GM23338 (cell line): ENCODE data around the gene SNX30. TPM values are rescaled to one million over a fixed set of nuclear protein-coding genes. Genes with fewer than 3 reads are reported as not detected.
A peak's percentile ranks its signal among the peaks of the same experiment; 100 is the strongest.

Experiments used
- ATAC-seq: fragments of 200-7000 bp; cut with Tn5 transposase; 3 replicates; pipeline ENCODE4 v1.9.1; 2020
- DNase-seq: peaks from one replicate; pipeline ENCODE4 v3.0.0-alpha.2; 2015; ENCODE audit warnings: low spot score
- H2AFZ ChIP-seq: fragments of 200-600 bp; sonication (generic); 2 replicates; pipeline ENCODE4 v1.8.0; 2016; ENCODE audit warnings: antibody characterized with exemption, mild to moderate bottlenecking, moderate library complexity
- H3F3A ChIP-seq: fragments of 200-600 bp; sonication (generic); replicated peaks from 2 replicates; pipeline ENCODE4 v1.8.0; 2017; ENCODE audit warnings: antibody characterized with exemption, mixed run types, low read depth
- H3K27ac ChIP-seq: fragments of 200-600 bp; sonication (generic); 2 replicates; pipeline ENCODE4 v1.6.1; 2016; ENCODE audit warnings: low read depth
- H3K27me3 ChIP-seq: fragments of 200-600 bp; sonication (generic); 2 replicates; pipeline ENCODE4 v1.8.0; 2016; ENCODE audit warnings: mild to moderate bottlenecking, mixed run types, moderate library complexity; ENCODE audit not compliant: insufficient read depth
- H3K36me3 ChIP-seq: fragments of 200-600 bp; sonication (generic); 2 replicates; pipeline ENCODE4 v1.8.0; 2016; ENCODE audit warnings: mild to moderate bottlenecking; ENCODE audit not compliant: insufficient read depth
- H3K4me1 ChIP-seq: fragments of 200-600 bp; sonication (generic); 2 replicates; pipeline ENCODE4 v1.8.0; 2016; ENCODE audit warnings: mild to moderate bottlenecking, moderate library complexity; ENCODE audit not compliant: insufficient read depth
- H3K4me2 ChIP-seq: fragments of 200-600 bp; sonication (generic); 2 replicates; pipeline ENCODE4 v1.7.1; 2017; ENCODE audit warnings: mixed run types
- H3K4me3 ChIP-seq: fragments of 200-600 bp; sonication (generic); 2 replicates; pipeline ENCODE4 v1.6.1; 2016; ENCODE audit warnings: mixed run types
- H3K79me2 ChIP-seq: fragments of 200-600 bp; sonication (generic); replicated peaks from 2 replicates; pipeline ENCODE4 v1.8.0; 2017; ENCODE audit warnings: mild to moderate bottlenecking; ENCODE audit not compliant: insufficient read depth
- H3K9me2 ChIP-seq: fragments of 200-600 bp; sonication (generic); 2 replicates; pipeline ENCODE4 v1.8.0; 2017; ENCODE audit not compliant: insufficient read depth
- H4K20me1 ChIP-seq: fragments of 200-600 bp; sonication (generic); replicated peaks from 2 replicates; pipeline ENCODE4 v1.8.0; 2017; ENCODE audit warnings: mild to moderate bottlenecking; ENCODE audit not compliant: insufficient read depth
- H3K27ac Mint-ChIP-seq: 2 replicates; pipeline ENCODE4 v1.8.0; 2020; ENCODE audit warnings: inconsistent platforms, mild to moderate bottlenecking, moderate library complexity, mixed read lengths
- H3K27me3 Mint-ChIP-seq: 3 replicates; pipeline ENCODE4 v1.8.0; 2022; ENCODE audit warnings: low read depth, mild to moderate bottlenecking, moderate library complexity, mixed read lengths, inconsistent platforms; ENCODE audit not compliant: insufficient read depth, poor library complexity
- H3K36me3 Mint-ChIP-seq: 3 replicates; pipeline ENCODE4 v1.8.0; 2021; ENCODE audit warnings: low read depth, mild to moderate bottlenecking, inconsistent platforms, moderate library complexity, mixed read lengths
- H3K4me1 Mint-ChIP-seq: 3 replicates; pipeline ENCODE4 v1.8.0; 2020; ENCODE audit warnings: mild to moderate bottlenecking, inconsistent platforms, mixed read lengths
- H3K4me3 Mint-ChIP-seq: 3 replicates; pipeline ENCODE4 v1.8.0; 2021; ENCODE audit warnings: moderate library complexity, mild to moderate bottlenecking, inconsistent platforms, mixed read lengths
- H3K9me3 Mint-ChIP-seq: 3 replicates; pipeline ENCODE4 v1.8.0; 2020; ENCODE audit warnings: moderate library complexity, mild to moderate bottlenecking, inconsistent platforms, mixed read lengths
- CREB1 ChIP-seq: fragments of 250-450 bp; sonication (Bioruptor Pico); IDR thresholded peaks from 2 replicates; pipeline ENCODE4 v1.5.0; 2020; ENCODE audit warnings: low read depth, mild to moderate bottlenecking, moderate library complexity
- EZH2 ChIP-seq: fragments of 200-600 bp; sonication (generic); IDR thresholded peaks from one replicate; pipeline ENCODE4 v1.8.0; 2017; ENCODE audit warnings: antibody characterized with exemption, mild to moderate bottlenecking, low read depth; ENCODE audit not compliant: unreplicated experiment
- EZH2phosphoT487 ChIP-seq: fragments of 200-600 bp; sonication (generic); IDR thresholded peaks from one replicate; pipeline ENCODE4 v1.8.1; 2018; ENCODE audit warnings: antibody characterized with exemption; ENCODE audit not compliant: unreplicated experiment
- JUNB ChIP-seq: IDR thresholded peaks from one replicate; pipeline ENCODE4 v1.6.1; 2016; ENCODE audit warnings: antibody characterized with exemption; ENCODE audit not compliant: unreplicated experiment
- NANOG ChIP-seq: IDR thresholded peaks from 2 replicates; pipeline ENCODE4 v1.6.1; 2016; ENCODE audit warnings: antibody characterized with exemption, borderline replicate concordance
- POLR2AphosphoS5 ChIP-seq: IDR thresholded peaks from 2 replicates; pipeline ENCODE4 v1.6.1; 2016; ENCODE audit warnings: antibody characterized with exemption, low read depth
- STAT1 ChIP-seq: IDR thresholded peaks from one replicate; pipeline ENCODE4 v1.6.1; 2016; ENCODE audit warnings: antibody characterized with exemption; ENCODE audit not compliant: unreplicated experiment
- ZNF114 ChIP-seq: fragments of 250-450 bp; sonication (Bioruptor Pico); IDR thresholded peaks from 2 replicates; pipeline ENCODE4 v1.5.0; 2020; ENCODE audit warnings: mild to moderate bottlenecking, moderate library complexity
- ZNF331 ChIP-seq: fragments of 250-450 bp; sonication (Bioruptor Pico); IDR thresholded peaks from 2 replicates; pipeline ENCODE4 v1.5.0; 2020; ENCODE audit warnings: low read depth, mild to moderate bottlenecking, moderate library complexity
- polyA plus RNA-seq: library from polyadenylated mRNA; unstranded; fragments of >200 nt; fragmentation: Nextera tagmentation; extraction: Ambion mirVana; gene quantifications from 2 replicates; pipeline ENCODE4 v1.2.1, GENCODE V29; 2016
- total RNA-seq: library from RNA; depleted of rRNA; stranded (reverse); fragments of >200 nt; shearing (Covaris generic); gene quantifications from 2 replicates; pipeline ENCODE4 v1.2.3, GENCODE V29; 2014
- TF ChIP-seq, protein P1 (sequence below): fragments of 250-450 bp; sonication (Bioruptor Pico); IDR thresholded peaks from 2 replicates; pipeline ENCODE4 v1.5.0; 2020; ENCODE audit warnings: mild to moderate bottlenecking, moderate library complexity
- TF ChIP-seq, protein P2 (sequence below): IDR thresholded peaks from one replicate; pipeline ENCODE4 v1.6.1; 2018; ENCODE audit warnings: antibody characterized with exemption; ENCODE audit not compliant: unreplicated experiment
- TF ChIP-seq, protein P3 (sequence below), 2 experiments: fragments of 200-600 bp in 1 of 2; sonication (generic) in 1 of 2; conservative IDR thresholded peaks; 2 replicates each; pipeline versions ENCODE4 v1.5.1 to v1.6.1; 2016 to 2017; ENCODE audit warnings: antibody characterized with exemption in 2 of 2, low read depth in 2 of 2, mild to moderate bottlenecking in 2 of 2, moderate library complexity in 1 of 2

The SNX30 gene
- total and polyA plus RNA-seq, 2 experiments from 2014 or later = 2.1 to 17.8 TPM

DNA sequence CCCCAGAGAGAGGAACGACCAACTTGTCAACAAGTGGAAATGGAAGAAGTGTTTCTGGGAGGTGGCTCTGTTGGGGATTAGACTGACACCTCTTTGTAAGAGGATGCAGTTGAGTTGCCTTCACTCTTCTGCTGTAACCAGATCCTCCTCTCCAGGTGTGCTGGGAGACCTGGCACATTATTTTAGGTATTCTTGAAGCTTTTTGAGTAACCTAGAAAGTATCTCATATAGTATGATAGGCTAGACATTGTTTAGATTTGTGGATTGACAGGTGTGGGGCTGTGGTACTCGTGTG is 21.6 kb downstream of the SNX30 start:
- no peak overlapping the region for H3K27ac Mint-ChIP-seq
- H3K4me2 ChIP-seq = peak overlapping the region; percentile 31; the same call in 1 of the 2 replicates
- H3K36me3 ChIP-seq = no peaks in the 10 kb centered on the region
- H3K27ac ChIP-seq = 0 out of 2 replicates have a peak overlapping the region, but pooled peaks have one; percentile 0
- H3K9me3 Mint-ChIP-seq = no peaks in the 10 kb centered on the region
- 0 out of 2 replicates have a peak, but pooled peaks cover 11% of the 10 kb centered on the region for H3K4me1 ChIP-seq
- H3K4me3 Mint-ChIP-seq = no peak overlapping the region
- no peaks in the 10 kb centered on the region for H3K9me2 ChIP-seq
- ATAC-seq = peak; percentile 61
- 0 out of 2 replicates have a peak, but pooled peaks cover 3% of the 10 kb centered on the region for H3K79me2 ChIP-seq
- H4K20me1 ChIP-seq = peaks cover 3% of the 10 kb centered on the region; the same call in 1 of the 2 replicates
- H3K27me3 Mint-ChIP-seq = peaks cover 4% of the 10 kb centered on the region
- H3K27me3 ChIP-seq = no peaks in the 10 kb centered on the region
- H3F3A ChIP-seq = no peaks in the 10 kb centered on the region
- TF ChIP-seq, protein P1, sequence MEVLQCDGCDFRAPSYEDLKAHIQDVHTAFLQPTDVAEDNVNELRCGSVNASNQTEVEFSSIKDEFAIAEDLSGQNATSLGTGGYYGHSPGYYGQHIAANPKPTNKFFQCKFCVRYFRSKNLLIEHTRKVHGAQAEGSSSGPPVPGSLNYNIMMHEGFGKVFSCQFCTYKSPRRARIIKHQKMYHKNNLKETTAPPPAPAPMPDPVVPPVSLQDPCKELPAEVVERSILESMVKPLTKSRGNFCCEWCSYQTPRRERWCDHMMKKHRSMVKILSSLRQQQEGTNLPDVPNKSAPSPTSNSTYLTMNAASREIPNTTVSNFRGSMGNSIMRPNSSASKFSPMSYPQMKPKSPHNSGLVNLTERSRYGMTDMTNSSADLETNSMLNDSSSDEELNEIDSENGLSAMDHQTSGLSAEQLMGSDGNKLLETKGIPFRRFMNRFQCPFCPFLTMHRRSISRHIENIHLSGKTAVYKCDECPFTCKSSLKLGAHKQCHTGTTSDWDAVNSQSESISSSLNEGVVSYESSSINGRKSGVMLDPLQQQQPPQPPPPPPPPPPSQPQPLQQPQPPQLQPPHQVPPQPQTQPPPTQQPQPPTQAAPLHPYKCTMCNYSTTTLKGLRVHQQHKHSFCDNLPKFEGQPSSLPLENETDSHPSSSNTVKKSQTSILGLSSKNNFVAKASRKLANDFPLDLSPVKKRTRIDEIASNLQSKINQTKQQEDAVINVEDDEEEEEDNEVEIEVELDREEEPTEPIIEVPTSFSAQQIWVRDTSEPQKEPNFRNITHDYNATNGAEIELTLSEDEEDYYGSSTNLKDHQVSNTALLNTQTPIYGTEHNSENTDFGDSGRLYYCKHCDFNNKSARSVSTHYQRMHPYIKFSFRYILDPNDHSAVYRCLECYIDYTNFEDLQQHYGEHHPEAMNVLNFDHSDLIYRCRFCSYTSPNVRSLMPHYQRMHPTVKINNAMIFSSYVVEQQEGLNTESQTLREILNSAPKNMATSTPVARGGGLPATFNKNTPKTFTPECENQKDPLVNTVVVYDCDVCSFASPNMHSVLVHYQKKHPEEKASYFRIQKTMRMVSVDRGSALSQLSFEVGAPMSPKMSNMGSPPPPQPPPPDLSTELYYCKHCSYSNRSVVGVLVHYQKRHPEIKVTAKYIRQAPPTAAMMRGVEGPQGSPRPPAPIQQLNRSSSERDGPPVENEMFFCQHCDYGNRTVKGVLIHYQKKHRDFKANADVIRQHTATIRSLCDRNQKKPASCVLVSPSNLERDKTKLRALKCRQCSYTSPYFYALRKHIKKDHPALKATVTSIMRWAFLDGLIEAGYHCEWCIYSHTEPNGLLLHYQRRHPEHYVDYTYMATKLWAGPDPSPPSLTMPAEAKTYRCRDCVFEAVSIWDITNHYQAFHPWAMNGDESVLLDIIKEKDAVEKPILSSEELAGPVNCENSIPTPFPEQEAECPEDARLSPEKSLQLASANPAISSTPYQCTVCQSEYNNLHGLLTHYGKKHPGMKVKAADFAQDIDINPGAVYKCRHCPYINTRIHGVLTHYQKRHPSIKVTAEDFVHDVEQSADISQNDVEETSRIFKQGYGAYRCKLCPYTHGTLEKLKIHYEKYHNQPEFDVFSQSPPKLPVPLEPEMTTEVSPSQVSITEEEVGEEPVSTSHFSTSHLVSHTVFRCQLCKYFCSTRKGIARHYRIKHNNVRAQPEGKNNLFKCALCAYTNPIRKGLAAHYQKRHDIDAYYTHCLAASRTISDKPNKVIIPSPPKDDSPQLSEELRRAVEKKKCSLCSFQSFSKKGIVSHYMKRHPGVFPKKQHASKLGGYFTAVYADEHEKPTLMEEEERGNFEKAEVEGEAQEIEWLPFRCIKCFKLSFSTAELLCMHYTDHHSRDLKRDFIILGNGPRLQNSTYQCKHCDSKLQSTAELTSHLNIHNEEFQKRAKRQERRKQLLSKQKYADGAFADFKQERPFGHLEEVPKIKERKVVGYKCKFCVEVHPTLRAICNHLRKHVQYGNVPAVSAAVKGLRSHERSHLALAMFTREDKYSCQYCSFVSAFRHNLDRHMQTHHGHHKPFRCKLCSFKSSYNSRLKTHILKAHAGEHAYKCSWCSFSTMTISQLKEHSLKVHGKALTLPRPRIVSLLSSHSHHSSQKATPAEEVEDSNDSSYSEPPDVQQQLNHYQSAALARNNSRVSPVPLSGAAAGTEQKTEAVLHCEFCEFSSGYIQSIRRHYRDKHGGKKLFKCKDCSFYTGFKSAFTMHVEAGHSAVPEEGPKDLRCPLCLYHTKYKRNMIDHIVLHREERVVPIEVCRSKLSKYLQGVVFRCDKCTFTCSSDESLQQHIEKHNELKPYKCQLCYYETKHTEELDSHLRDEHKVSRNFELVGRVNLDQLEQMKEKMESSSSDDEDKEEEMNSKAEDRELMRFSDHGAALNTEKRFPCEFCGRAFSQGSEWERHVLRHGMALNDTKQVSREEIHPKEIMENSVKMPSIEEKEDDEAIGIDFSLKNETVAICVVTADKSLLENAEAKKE (CRISPR knock-in tag) = no peak
- TF ChIP-seq STAT1 = no peak
- TF ChIP-seq, protein P2, sequence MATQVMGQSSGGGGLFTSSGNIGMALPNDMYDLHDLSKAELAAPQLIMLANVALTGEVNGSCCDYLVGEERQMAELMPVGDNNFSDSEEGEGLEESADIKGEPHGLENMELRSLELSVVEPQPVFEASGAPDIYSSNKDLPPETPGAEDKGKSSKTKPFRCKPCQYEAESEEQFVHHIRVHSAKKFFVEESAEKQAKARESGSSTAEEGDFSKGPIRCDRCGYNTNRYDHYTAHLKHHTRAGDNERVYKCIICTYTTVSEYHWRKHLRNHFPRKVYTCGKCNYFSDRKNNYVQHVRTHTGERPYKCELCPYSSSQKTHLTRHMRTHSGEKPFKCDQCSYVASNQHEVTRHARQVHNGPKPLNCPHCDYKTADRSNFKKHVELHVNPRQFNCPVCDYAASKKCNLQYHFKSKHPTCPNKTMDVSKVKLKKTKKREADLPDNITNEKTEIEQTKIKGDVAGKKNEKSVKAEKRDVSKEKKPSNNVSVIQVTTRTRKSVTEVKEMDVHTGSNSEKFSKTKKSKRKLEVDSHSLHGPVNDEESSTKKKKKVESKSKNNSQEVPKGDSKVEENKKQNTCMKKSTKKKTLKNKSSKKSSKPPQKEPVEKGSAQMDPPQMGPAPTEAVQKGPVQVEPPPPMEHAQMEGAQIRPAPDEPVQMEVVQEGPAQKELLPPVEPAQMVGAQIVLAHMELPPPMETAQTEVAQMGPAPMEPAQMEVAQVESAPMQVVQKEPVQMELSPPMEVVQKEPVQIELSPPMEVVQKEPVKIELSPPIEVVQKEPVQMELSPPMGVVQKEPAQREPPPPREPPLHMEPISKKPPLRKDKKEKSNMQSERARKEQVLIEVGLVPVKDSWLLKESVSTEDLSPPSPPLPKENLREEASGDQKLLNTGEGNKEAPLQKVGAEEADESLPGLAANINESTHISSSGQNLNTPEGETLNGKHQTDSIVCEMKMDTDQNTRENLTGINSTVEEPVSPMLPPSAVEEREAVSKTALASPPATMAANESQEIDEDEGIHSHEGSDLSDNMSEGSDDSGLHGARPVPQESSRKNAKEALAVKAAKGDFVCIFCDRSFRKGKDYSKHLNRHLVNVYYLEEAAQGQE = no peak
- no peak for TF ChIP-seq CREB1 (CRISPR knock-in tag)
- no peak for TF ChIP-seq POLR2AphosphoS5
- no peak for TF ChIP-seq NANOG
- TF ChIP-seq ZNF114 (CRISPR knock-in tag) = no peak
- TF ChIP-seq, protein P3, sequence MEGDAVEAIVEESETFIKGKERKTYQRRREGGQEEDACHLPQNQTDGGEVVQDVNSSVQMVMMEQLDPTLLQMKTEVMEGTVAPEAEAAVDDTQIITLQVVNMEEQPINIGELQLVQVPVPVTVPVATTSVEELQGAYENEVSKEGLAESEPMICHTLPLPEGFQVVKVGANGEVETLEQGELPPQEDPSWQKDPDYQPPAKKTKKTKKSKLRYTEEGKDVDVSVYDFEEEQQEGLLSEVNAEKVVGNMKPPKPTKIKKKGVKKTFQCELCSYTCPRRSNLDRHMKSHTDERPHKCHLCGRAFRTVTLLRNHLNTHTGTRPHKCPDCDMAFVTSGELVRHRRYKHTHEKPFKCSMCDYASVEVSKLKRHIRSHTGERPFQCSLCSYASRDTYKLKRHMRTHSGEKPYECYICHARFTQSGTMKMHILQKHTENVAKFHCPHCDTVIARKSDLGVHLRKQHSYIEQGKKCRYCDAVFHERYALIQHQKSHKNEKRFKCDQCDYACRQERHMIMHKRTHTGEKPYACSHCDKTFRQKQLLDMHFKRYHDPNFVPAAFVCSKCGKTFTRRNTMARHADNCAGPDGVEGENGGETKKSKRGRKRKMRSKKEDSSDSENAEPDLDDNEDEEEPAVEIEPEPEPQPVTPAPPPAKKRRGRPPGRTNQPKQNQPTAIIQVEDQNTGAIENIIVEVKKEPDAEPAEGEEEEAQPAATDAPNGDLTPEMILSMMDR (conservative IDR thresholded peaks at IDR 0.05; ENCODE audit: low read depth in 2 of 2) = no peak
- TF ChIP-seq JUNB = no peak
- TF ChIP-seq ZNF331 (CRISPR knock-in tag) = no peak
- no peak for TF ChIP-seq EZH2
- TF ChIP-seq EZH2phosphoT487 = no peak
- peaks cover 26% of the 10 kb centered on the region for H3K4me1 Mint-ChIP-seq
- H2AFZ ChIP-seq = no peak overlapping the region
- no peak overlapping the region for H3K4me3 ChIP-seq
- no peak for DNase-seq
- H3K36me3 Mint-ChIP-seq = no peaks in the 10 kb centered on the region
